ENCODE data around the gene SZT2.
"Not testable (repeated sequence)": the region's sequence is repeated elsewhere in the genome, so short reads cannot be mapped to it uniquely, and the experiment has no call there.

SZT2 gene

DNA sequence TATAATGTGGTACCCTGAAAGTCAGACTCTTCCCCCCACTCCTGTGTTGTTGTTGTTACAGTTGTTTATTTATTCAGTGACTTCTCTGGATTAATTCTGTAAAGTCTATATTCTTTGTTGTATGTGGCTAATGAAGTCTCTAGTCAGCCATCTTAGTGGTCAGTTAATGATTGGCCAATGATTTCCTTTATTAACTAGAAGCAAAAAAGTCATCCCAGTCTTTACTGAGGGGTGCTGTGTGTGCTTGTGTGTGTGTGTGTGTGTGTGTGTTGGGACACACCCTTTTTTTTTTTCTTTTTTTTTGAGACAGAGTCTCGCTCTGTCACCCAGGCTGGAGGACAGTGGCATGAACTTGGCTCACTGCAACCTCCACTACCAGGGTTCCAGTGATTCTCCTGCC is 101.4 kb downstream of the SZT2 start:
- Histone ChIP-seq H3K27me3 (ENCODE audit: low read depth, low read length) (no peaks in the 10 kb centered on the region), H3K27ac (ENCODE audit: low read length) (no peak overlapping the region), H3K4me1 (ENCODE audit: control insufficient read depth in 1 of 2, insufficient read depth in 2 of 2, low read length in 2 of 2) (no peaks in the 10 kb centered on the region), H3K4me3 (ENCODE audit: low read depth in 1 of 2, low read length in 2 of 2) (no peak overlapping the region), H3K9me3 (ENCODE audit: control insufficient read depth in 1 of 2, low read length in 2 of 2) (peaks cover 0 to 23% of the 10 kb centered on the region in 2 donors), H3K36me3 (ENCODE audit: control insufficient read depth in 1 of 2, insufficient read depth in 2 of 2, low read length in 2 of 2) (no peaks in the 10 kb centered on the region)

DNA sequence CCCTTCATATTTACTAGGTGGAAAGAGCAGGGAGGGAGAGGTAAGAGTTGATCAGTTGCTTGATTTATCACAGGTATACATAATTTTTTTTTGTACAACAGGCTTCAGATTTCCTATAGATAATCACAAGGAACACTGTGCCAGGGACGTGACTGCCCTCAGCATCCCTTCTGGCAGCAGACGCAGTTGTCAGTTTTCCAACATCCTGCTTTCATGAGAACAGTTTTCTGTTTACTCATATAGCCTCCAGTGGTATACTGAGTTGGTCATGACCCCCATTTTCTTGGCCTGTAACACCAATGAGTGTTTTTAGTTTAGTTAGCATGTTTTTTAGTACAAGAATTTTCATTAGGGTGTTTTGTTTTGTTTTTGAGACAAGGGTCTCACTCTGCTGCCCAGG is 103.1 kb downstream of the SZT2 start:
- no peak overlapping the region for H3K27ac ChIP-seq (ENCODE audit: low read length)
- no peaks in the 10 kb centered on the region for H3K36me3 ChIP-seq (ENCODE audit: control insufficient read depth in 1 of 2, insufficient read depth in 2 of 2, low read length in 2 of 2)
- no peaks in the 10 kb centered on the region for H3K27me3 ChIP-seq (ENCODE audit: low read depth, low read length)
- H3K4me3 ChIP-seq (ENCODE audit: low read depth in 1 of 2, low read length in 2 of 2) = no peak overlapping the region
- peaks cover 0 to 17% of the 10 kb centered on the region in 2 donors for H3K9me3 ChIP-seq (ENCODE audit: control insufficient read depth in 1 of 2, low read length in 2 of 2)
- H3K4me1 ChIP-seq (ENCODE audit: control insufficient read depth in 1 of 2, insufficient read depth in 2 of 2, low read length in 2 of 2) = no peaks in the 10 kb centered on the region

DNA sequence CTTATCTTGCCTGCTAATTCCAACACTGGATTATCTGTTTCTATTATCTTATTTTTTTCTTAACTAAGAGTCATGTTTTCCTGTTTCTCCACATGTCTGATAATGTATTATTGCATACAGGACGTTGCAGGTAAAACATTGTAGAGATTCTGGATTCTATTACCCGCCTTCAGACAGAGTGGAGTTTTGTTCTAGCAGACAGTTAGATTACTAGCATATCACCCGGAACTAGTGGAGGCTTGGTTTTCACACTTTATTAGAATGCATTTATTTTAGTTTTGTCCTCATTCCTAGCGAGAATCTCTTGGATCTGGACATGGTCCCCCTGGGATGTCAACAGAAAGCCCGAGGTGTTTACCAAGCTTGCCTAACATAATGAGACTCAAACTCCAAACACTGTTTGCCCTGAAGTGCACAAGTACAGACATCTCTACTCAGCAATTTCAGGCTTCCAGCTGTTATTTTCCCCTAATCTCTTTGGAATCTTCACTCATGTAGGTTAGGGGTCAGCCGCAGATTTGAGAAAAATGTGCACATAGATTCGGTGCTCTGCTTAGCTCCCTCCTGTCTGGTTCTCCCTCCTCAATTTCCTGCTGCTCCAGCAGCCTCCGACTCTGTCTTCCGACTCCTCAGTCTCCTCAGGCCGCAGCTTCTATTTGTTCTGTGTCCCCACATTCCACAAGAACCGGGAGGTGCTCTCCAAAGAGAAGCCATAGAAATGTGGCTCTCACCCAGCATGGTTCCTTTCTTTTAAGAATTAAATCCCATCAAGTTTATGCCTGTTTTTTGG is 104.2 kb downstream of the SZT2 start:
- Histone ChIP-seq H3K27me3 (ENCODE audit: low read depth, low read length) (no peaks in the 10 kb centered on the region), H3K27ac (ENCODE audit: low read length) (no peak overlapping the region), H3K9me3 (ENCODE audit: control insufficient read depth in 1 of 2, low read length in 2 of 2) (peaks cover 0 to 12% of the 10 kb centered on the region in 2 donors), H3K36me3 (ENCODE audit: control insufficient read depth in 1 of 2, insufficient read depth in 2 of 2, low read length in 2 of 2) (no peaks in the 10 kb centered on the region), H3K4me3 (ENCODE audit: low read depth in 1 of 2, low read length in 2 of 2) (no peak overlapping the region), H3K4me1 (ENCODE audit: control insufficient read depth in 1 of 2, insufficient read depth in 2 of 2, low read length in 2 of 2) (no peaks in the 10 kb centered on the region)

DNA sequence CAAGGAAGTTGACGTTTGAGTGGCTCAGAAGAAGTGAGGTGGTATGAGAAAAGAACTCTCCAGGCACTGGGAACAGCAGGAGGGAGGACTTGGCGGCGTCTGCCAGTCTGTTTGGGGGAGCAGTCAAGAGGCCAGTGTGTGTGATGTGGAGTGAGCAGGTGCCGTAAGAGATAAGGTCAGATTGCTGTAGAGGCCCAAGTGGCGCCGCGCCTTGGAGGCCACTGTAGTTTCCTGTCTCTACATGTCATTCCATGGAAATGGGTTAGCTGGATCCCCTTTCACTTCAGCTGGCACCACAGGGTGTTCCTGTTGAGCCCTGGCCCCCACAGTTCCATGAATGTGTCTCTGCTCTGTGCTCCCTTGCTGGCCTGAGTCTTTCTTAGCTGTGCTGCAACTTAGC is 105.5 kb downstream of the SZT2 start:
- no peak overlapping the region for H3K27ac ChIP-seq (ENCODE audit: low read length)
- no peaks in the 10 kb centered on the region for H3K4me1 ChIP-seq (ENCODE audit: control insufficient read depth in 1 of 2, insufficient read depth in 2 of 2, low read length in 2 of 2)
- H3K9me3 ChIP-seq (ENCODE audit: control insufficient read depth in 1 of 2, low read length in 2 of 2) = peaks cover 0 to 12% of the 10 kb centered on the region in 2 donors
- H3K27me3 ChIP-seq (ENCODE audit: low read depth, low read length) = no peaks in the 10 kb centered on the region
- no peak overlapping the region for H3K4me3 ChIP-seq (ENCODE audit: low read depth in 1 of 2, low read length in 2 of 2)
- H3K36me3 ChIP-seq (ENCODE audit: control insufficient read depth in 1 of 2, insufficient read depth in 2 of 2, low read length in 2 of 2) = no peaks in the 10 kb centered on the region

DNA sequence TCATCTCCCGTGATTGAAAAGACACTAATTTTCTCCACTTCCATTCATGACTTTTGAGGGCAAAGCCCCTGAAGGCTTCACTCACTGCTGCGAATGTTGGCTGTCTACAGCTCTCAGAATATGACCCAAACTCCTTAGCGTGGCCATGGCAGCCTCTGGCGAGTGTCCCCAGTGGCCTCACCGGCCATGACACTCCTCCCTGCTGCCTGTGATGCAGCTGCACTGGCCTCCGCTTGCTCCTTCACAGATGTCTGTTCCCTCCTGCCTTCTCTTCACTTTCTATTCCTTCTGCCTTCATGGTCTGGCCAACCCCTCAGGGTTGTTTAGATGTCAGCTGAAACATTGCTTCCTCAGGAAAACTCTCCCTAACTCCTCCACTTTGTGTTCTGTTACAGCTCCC is 110.2 kb downstream of the SZT2 start:
- no peaks in the 10 kb centered on the region for H3K27me3 ChIP-seq (ENCODE audit: low read depth, low read length)
- no peaks in the 10 kb centered on the region for H3K36me3 ChIP-seq (ENCODE audit: control insufficient read depth in 1 of 2, insufficient read depth in 2 of 2, low read length in 2 of 2)
- H3K4me1 ChIP-seq (ENCODE audit: control insufficient read depth in 1 of 2, insufficient read depth in 2 of 2, low read length in 2 of 2) = no peaks in the 10 kb centered on the region
- H3K9me3 ChIP-seq (ENCODE audit: control insufficient read depth in 1 of 2, low read length in 2 of 2) = no peaks in the 10 kb centered on the region
- H3K4me3 ChIP-seq (ENCODE audit: low read depth in 1 of 2, low read length in 2 of 2) = no peak overlapping the region
- no peak overlapping the region for H3K27ac ChIP-seq (ENCODE audit: low read length)

DNA sequence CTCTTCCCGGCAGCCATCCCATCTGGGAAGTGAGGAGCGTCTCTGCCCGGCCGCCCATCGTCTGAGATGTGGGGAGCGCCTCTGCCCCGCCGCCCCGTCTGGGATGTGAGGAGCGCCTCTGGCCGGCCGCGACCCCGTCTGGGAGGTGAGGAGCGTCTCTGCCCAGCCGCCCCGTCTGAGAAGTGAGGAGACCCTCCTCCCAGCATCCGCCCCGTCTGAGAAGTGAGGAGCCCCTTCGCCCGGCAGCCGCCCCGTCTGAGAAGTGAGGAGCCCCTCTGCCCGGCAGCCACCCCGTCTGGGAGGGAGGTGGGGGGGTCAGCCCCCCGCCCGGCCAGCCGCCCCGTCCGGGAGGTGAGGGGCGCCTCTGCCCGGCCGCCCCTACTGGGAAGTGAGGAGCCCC is 112.1 kb downstream of the SZT2 start:
- H3K36me3 ChIP-seq (ENCODE audit: control insufficient read depth in 1 of 2, insufficient read depth in 2 of 2, low read length in 2 of 2); H3K4me1 ChIP-seq (ENCODE audit: control insufficient read depth in 1 of 2, insufficient read depth in 2 of 2, low read length in 2 of 2); H3K4me3 ChIP-seq (ENCODE audit: low read depth in 1 of 2, low read length in 2 of 2); H3K9me3 ChIP-seq (ENCODE audit: control insufficient read depth in 1 of 2, low read length in 2 of 2); H3K27me3 ChIP-seq (ENCODE audit: low read depth, low read length); H3K27ac ChIP-seq (ENCODE audit: low read length): not testable (repeated sequence)

DNA sequence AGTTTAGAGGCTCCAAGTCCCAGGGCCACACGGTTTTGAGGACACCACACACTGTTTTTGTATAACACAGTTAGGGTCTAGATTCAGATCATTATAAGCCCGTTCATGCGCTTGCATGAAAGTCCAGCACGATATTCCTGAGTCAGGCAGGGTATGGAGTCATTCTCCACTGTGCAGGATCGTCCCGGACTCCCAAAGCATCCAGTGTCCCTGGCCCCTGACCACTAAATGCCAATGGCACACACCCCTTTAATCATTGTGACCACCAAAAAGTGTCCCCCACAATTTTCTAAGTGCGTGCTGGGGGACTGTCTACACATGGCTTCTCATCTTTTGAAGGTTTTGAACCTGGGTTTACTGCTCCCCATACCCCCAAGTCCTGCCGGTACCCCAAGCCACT is 113.8 kb downstream of the SZT2 start:
- Histone ChIP-seq H3K9me3 (ENCODE audit: control insufficient read depth in 1 of 2, low read length in 2 of 2) (no peaks in the 10 kb centered on the region), H3K36me3 (ENCODE audit: control insufficient read depth in 1 of 2, insufficient read depth in 2 of 2, low read length in 2 of 2) (no peaks in the 10 kb centered on the region), H3K27me3 (ENCODE audit: low read depth, low read length) (no peaks in the 10 kb centered on the region), H3K4me1 (ENCODE audit: control insufficient read depth in 1 of 2, insufficient read depth in 2 of 2, low read length in 2 of 2) (no peaks in the 10 kb centered on the region), H3K4me3 (ENCODE audit: low read depth in 1 of 2, low read length in 2 of 2) (no peak overlapping the region), H3K27ac (ENCODE audit: low read length) (no peak overlapping the region)
